Heart right ventricle (tissue), 16 donors: Measurements from ENCODE around the gene RAB8B. TPM values are rescaled to one million over a fixed set of nuclear protein-coding genes. Genes with fewer than 3 reads are reported as not detected.

ENCODE experiments used
- ATAC-seq, 8 donors: fragments of 200-7000 bp; cut with Tn5 transposase; one replicate each; pipeline ENCODE4 v1.9.1; 2020; ENCODE audit warnings: mild to moderate bottlenecking in 8 of 8, moderate library complexity in 8 of 8, moderate number of reproducible peaks in 1 of 8
- DNase-seq, 2 donors: peaks; one replicate each; pipeline ENCODE4 v3.0.0-alpha.2; 2020
- H3K27ac ChIP-seq, 10 donors: fragments of 200-600 bp; sonication (generic) in 2 of 10; one replicate each; pipeline versions ENCODE4 v1.5.0 to v1.8.0; 2020 to 2022; ENCODE audit warnings: mild to moderate bottlenecking in 3 of 10
- H3K27me3 ChIP-seq, 7 donors: fragments of 200-600 bp; one replicate each; pipeline ENCODE4 v1.8.0; 2021 to 2022; ENCODE audit warnings: mild to moderate bottlenecking in 2 of 7
- H3K36me3 ChIP-seq, 9 donors: fragments of 200-600 bp; sonication (generic) in 1 of 9; one replicate each; pipeline versions ENCODE4 v1.5.0 to v1.8.0; 2020 to 2022; ENCODE audit warnings: mild to moderate bottlenecking in 2 of 9
- H3K4me1 ChIP-seq, 9 donors: fragments of 200-600 bp; sonication (generic) in 1 of 9; one replicate each; pipeline versions ENCODE4 v1.5.0 to v1.8.0; 2020 to 2022; ENCODE audit warnings: mild to moderate bottlenecking in 4 of 9
- H3K4me3 ChIP-seq, 10 donors: fragments of 200-600 bp; sonication (generic) in 2 of 10; one replicate each; pipeline versions ENCODE4 v1.5.0 to v1.8.0; 2020 to 2022; ENCODE audit warnings: mild to moderate bottlenecking in 7 of 10, moderate library complexity in 2 of 10
- H3K9me3 ChIP-seq, 11 donors: fragments of 200-600 bp in 10 of 11; sonication (generic) in 2 of 11; one replicate each; pipeline versions ENCODE4 v1.5.0 to v1.8.0; 2013 to 2022; ENCODE audit warnings: mild to moderate bottlenecking in 2 of 11, control low read depth in 1 of 11, moderate library complexity in 1 of 11
- CTCF ChIP-seq, 9 donors: fragments of 200-600 bp; sonication (generic) in 2 of 9; IDR thresholded peaks; one replicate each; pipeline versions ENCODE4 v1.5.0 to v1.8.0; 2021 to 2022; ENCODE audit warnings: antibody characterized with exemption in 9 of 9, mild to moderate bottlenecking in 5 of 9, moderate library complexity in 1 of 9
- WGBS, 2 donors: extraction: QIAGEN DNeasy Blood & Tissue Kit; methylation state at CpG; one replicate each; pipeline ENCODE4 v1.1.7; 2013; ENCODE audit warnings: inconsistent platforms in 1 of 2; 5-methylcytosine and 5-hydroxymethylcytosine counted together
- intact Hi-C, 10 donors: fragments of 100-400 bp; cut with DNase I; formaldehyde crosslinking; loops; one replicate each; pipeline versions ENCODE4 v1.11.1 to v1.14.2; 2022
- polyA plus RNA-seq, 2 donors: library from polyadenylated mRNA; stranded (reverse); fragments of 200-250 nt; gene quantifications; one replicate each; pipeline ENCODE4 v1.2.3, GENCODE V29; 2013
- total RNA-seq, 10 donors: library from RNA; stranded (reverse); fragmentation: NEBNext Ultra II Directional in 3 of 10; extraction: Animal tissue kit (Norgen Biotek cat#: 25700) in 3 of 10; gene quantifications; one replicate each; pipeline versions ENCODE4 v1.2.1 to v1.2.4, GENCODE V29; 2021 to 2023
- donor health status: Arrhythmogenic right ventricular cardiomyopathy.
- donor health status: ischemic (EF 13 %, LVEDD 7.1; RV severe dilation, severe dysfunction).
- donor health status: healthy with polysubstance abuse.
- donor health status: DM: no; HTN: yes; CAD: no.
- donor health status: DM: no; HTN: no; CAD: no.
- donor health status: ischemic (EF 25% LVEDD 6.9; RV normal size, moderate dysfunction).
- donor health status: ischemic (EF 25% LVEDD 5.7; RV mildly dilated, moderate dysfunction).
- donor health status: healthy.
- donor health status: DM: yes; HTN: yes; CAD: no.
- donor health status: Ischemic cardiomyopathy.
- donor health status: ischemic (EF 35%, LVEDD 5.7; RV mildly dilated, moderate dysfunction).
- donor health status: nonischemic (EF 11% LVEDD 7.7; RV severe dilation, severe dysfunction).
- donor health status: DM: yes; HTN: yes; CAD: no.
- donor health status: PGD.
- donor health status: ischemic (EF 29% LVEDD 5.4; RV normal size, mild dysfunction).
- donor health status: nonischemic (EF 23%, LVEDD 6.1; RV moderate dilation, normal function).

RAB8B gene
- total and polyA plus RNA-seq, 12 donors = 4.4 to 27.7 (median 6.9) TPM

GRCh38 chr15:63243776-63244175 lies 54.4 kb downstream of the RAB8B start:
- DNase-seq (no peak), ATAC-seq (no peak)
- Histone ChIP-seq H3K4me1 (peaks cover 2 to 70% (median 32%) of the 10 kb centered on the region in 9 donors), H3K27me3 (no peaks in the 10 kb centered on the region), H3K4me3 (no peak overlapping the region), H3K36me3 (peaks cover 0 to 28% (median 0%) of the 10 kb centered on the region in 9 donors), H3K27ac (peak overlapping the region in 9 of 10 donors; percentile 18 to 80 (median 58)), H3K9me3 (peaks cover 0 to 9% (median 0%) of the 10 kb centered on the region in 11 donors)
- no peak for TF ChIP-seq CTCF (IDR thresholded peaks at IDR 0.05)
- intact Hi-C loops = loop anchor here in 1 of 10 donors (10.0 kb wide), 1 partner anchor 49 kb away; no protein-coding TSS in a partner anchor
- 64 to 81% methylated on average over 1 of the region's 1 CpG for WGBS, 2 donors

- intact Hi-C loops = loop anchor here in 1 of 10 donors (10.0 kb wide), 1 partner anchor 50 kb away; no protein-coding TSS in a partner anchor
- Histone ChIP-seq H3K9me3 (peaks cover 0 to 9% (median 0%) of the 10 kb centered on the region in 11 donors), H3K4me1 (peaks cover 0 to 64% (median 29%) of the 10 kb centered on the region in 9 donors), H3K36me3 (peaks cover 0 to 31% (median 0%) of the 10 kb centered on the region in 9 donors), H3K27me3 (no peaks in the 10 kb centered on the region), H3K27ac (peak overlapping the region in 9 of 10 donors; percentile 18 to 80 (median 63)), H3K4me3 (no peak overlapping the region)
- TF ChIP-seq CTCF (IDR thresholded peaks at IDR 0.05) = no peak
- ATAC-seq (peak in 6 of 8 donors; percentile 32 to 83 (median 55)), DNase-seq (no peak)
- 37 to 40% methylated on average over 4 of the region's 4 CpGs for WGBS, 2 donors
These were observed 55.0 kb downstream of the RAB8B start for GRCh38 chr15:63244399-63244798.

GRCh38 chr15:63244976-63245645 lies 55.7 kb downstream of the RAB8B start:
- 49 to 57% methylated on average over 5 of the region's 5 CpGs for WGBS, 2 donors
- H3K4me1 ChIP-seq = peaks cover 0 to 60% (median 26%) of the 10 kb centered on the region in 9 donors
- intact Hi-C loops = loop anchor here in 1 of 10 donors (10.0 kb wide), 1 partner anchor 50 kb away; no protein-coding TSS in a partner anchor

More at GRCh38 chr15:63244976-63245645, 55.7 kb downstream of the RAB8B start:
- DNase-seq (peak in 1 of 2 donors; percentile 17), ATAC-seq (peak in 2 of 8 donors; percentile 48 to 53)
- Histone ChIP-seq H3K9me3 (peaks cover 0 to 9% (median 0%) of the 10 kb centered on the region in 11 donors), H3K4me3 (no peak overlapping the region), H3K27me3 (no peaks in the 10 kb centered on the region), H3K36me3 (peaks cover 0 to 38% (median 0%) of the 10 kb centered on the region in 9 donors), H3K27ac (peak overlapping the region in 8 of 10 donors; percentile 28 to 80 (median 66))
- no peak for TF ChIP-seq CTCF (IDR thresholded peaks at IDR 0.05)
